ENCODE data around the gene MUC2. TPM values are rescaled to one million over a fixed set of nuclear protein-coding genes. Genes with fewer than 3 reads are reported as not detected.
A peak's percentile ranks its signal among the peaks of the same experiment; 100 is the strongest.

MUC2 gene
- total and polyA plus RNA-seq, 2 of the 4 experiments (the other 2 are of a cell fraction), result not detected

DNA sequence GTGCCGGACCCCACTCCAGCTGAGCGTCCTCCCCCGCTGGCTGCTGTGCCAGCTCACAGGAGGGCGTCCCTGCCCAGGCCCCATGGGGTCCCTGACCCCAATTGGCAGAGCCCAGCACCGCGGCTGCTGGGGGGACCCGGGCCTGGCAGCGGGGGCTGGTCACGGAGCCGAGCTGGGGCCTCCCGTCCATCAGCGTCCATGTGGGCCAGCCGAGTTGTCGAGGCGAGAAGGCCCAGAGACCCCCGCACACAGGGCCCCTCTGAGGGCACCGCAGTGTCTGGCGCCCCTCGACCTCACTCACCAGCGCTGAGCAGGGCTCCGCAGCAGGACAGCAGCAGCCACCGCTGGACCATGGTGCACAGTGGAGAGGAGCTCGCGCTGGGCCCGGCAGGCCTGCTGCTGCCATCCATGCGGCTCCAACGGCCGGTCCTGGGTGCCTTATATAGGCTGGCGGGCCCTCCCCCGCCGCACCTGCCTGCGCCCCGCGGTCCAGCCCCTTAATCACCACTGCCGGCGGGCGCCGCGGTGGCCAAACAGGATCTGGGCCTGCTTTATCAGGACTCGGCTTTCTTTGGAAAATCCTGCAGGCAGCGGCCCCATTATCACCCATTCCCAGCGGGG lies 38.3 kb upstream of the MUC2 start, which contains the start of gene MUC6:
Gene MUC6, minus strand, starts transcription at position 416 of the 621 bp plus-strand sequence. Its CDS starts 63 bp downstream, at position 353.
- dilution Hi-C loops (cut with HindIII; ENCODE audit: low sequenced_read_pairs, unreplicated experiment), result no loop called here
- POLR2A ChIA-PET (ENCODE audit: unreplicated experiment), result no interaction called here
- BruUV-seq (replicated peaks), result no TSS peak

More for the DNA sequence above, 38.3 kb upstream of the MUC2 start, which contains the start of gene MUC6:
- Histone ChIP-seq H4K20me1 (ENCODE audit: insufficient read depth, low read length) (peaks cover 6% of the 10 kb centered on the region; the same call in 1 of the 2 replicates), H3K4ac (ENCODE audit: low read depth, low read length) (no peak within 1 kb of the TSS), H3K9me1 (ENCODE audit: insufficient read depth, low read length) (no peaks in the 10 kb centered on the region), H2AK9ac (replicated peaks; ENCODE audit: low read depth, low read length, poor library complexity) (no peak within 1 kb of the TSS), H3K18ac (ENCODE audit: low read depth, low read length) (no peak within 1 kb of the TSS), H3K36me3 (ENCODE audit: control insufficient read depth, insufficient read depth, low read length) (no peaks in the 10 kb centered on the region), H2BK5ac (ENCODE audit: low read depth, low read length, poor library complexity, severe bottlenecking) (no peak within 1 kb of the TSS), H3K4me2 (ENCODE audit: low read depth, low read length) (no peak within 1 kb of the TSS), H3K27ac (ENCODE audit: insufficient read depth, low read length) (no peak within 1 kb of the TSS), H3K4me1 (ENCODE audit: control insufficient read depth, insufficient read depth, low read length) (no peaks in the 10 kb centered on the region), H3K4me3 (ENCODE audit: insufficient read depth, low read depth, low read length) (no peak within 1 kb of the TSS), H2BK20ac (ENCODE audit: low read depth, low read length) (no peak within 1 kb of the TSS), H2AK5ac (ENCODE audit: low read depth, low read length) (no peak within 1 kb of the TSS), H2BK15ac (ENCODE audit: low read depth, low read length) (no peak within 1 kb of the TSS), H4K5ac (ENCODE audit: low read depth, low read length) (no peak within 1 kb of the TSS), H4K91ac (ENCODE audit: insufficient read depth, low read depth, low read length) (no peak within 1 kb of the TSS), H3K14ac (replicated peaks; ENCODE audit: low read depth, low read length) (no peak within 1 kb of the TSS), H2AFZ (replicated peaks; ENCODE audit: low read length, poor library complexity) (no peak within 1 kb of the TSS), H3K23ac (ENCODE audit: low read depth, low read length) (no peak within 1 kb of the TSS), H3K27me3 (ENCODE audit: control insufficient read depth, insufficient read depth, low read length) (peaks cover 4% of the 10 kb centered on the region; the same call in 1 of the 2 replicates), H2BK120ac (ENCODE audit: low read depth, low read length) (no peak within 1 kb of the TSS), H4K8ac (ENCODE audit: low read depth in 2 of 2, low read length in 2 of 2) (no peak within 1 kb of the TSS), H3K56ac (ENCODE audit: extremely low read depth, insufficient read depth, low read length) (no peak within 1 kb of the TSS), H3K79me1 (ENCODE audit: low read depth in 1 of 2, low read length in 2 of 2) (no peaks in the 10 kb centered on the region), H3K9ac (ENCODE audit: low read depth, low read length) (no peak within 1 kb of the TSS), H3K9me3 (ENCODE audit: control insufficient read depth, insufficient read depth, low read length) (no peaks in the 10 kb centered on the region)
- DNase-seq (no peak), ATAC-seq (ENCODE audit: low read depth) (0 out of 2 replicates have a peak, but pooled peaks have one; percentile 21)
- TF ChIP-seq BHLHE40 (IDR thresholded peaks at IDR 0.05; ENCODE audit: low read depth, low read length), result no peak
- TF ChIP-seq, protein P1, sequence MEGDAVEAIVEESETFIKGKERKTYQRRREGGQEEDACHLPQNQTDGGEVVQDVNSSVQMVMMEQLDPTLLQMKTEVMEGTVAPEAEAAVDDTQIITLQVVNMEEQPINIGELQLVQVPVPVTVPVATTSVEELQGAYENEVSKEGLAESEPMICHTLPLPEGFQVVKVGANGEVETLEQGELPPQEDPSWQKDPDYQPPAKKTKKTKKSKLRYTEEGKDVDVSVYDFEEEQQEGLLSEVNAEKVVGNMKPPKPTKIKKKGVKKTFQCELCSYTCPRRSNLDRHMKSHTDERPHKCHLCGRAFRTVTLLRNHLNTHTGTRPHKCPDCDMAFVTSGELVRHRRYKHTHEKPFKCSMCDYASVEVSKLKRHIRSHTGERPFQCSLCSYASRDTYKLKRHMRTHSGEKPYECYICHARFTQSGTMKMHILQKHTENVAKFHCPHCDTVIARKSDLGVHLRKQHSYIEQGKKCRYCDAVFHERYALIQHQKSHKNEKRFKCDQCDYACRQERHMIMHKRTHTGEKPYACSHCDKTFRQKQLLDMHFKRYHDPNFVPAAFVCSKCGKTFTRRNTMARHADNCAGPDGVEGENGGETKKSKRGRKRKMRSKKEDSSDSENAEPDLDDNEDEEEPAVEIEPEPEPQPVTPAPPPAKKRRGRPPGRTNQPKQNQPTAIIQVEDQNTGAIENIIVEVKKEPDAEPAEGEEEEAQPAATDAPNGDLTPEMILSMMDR (conservative IDR thresholded peaks at IDR 0.05; ENCODE audit: low read depth, low read length), result no peak
- intact Hi-C loops (cut with micrococcal nuclease), result no loop called here
- in situ Hi-C loops (cut with MboI; ENCODE audit: low sequenced_read_pairs), result no loop called here
- CTCF ChIA-PET, result no interaction called here
- WGBS, 2 experiments (ENCODE audit: extremely low coverage in 2 of 2, insufficient read length in 1 of 2), result 63% methylated on average over 20 of the region's 42 CpGs; no CpG with 5 or more reads in 1 of the 2 experiments

Data from IMR-90 (cell line).